ENCODE data around the gene SARS1.

- TF ChIP-seq CTCF (IDR thresholded peaks at IDR 0.05) = no peak
- TF ChIP-seq POLR2A (IDR thresholded peaks at IDR 0.05) = no peak
- no peak for TF ChIP-seq POLR2AphosphoS5 (IDR thresholded peaks at IDR 0.05)
Measured at GRCh38 chr1:109242387-109242786, 28.7 kb downstream of the SARS1 start.

Measured in prostate gland (tissue), 2 donors.